Endodermal cell (in vitro differentiated cells): Measurements from ENCODE around the gene SMIM41. TPM values are rescaled to one million over a fixed set of nuclear protein-coding genes. Genes with fewer than 3 reads are reported as not detected.
A peak's percentile ranks its signal among the peaks of the same experiment; 100 is the strongest.

Experiments
- DNase-seq: peaks from one replicate; pipeline ENCODE4 v3.0.0-alpha.2; 2017
- H3K27ac ChIP-seq: 2 replicates; pipeline ENCODE4 v1.5.1; 2013; ENCODE audit warnings: mild to moderate bottlenecking, low read depth, low read length, moderate library complexity
- H3K27me3 ChIP-seq: 2 replicates; pipeline ENCODE4 v1.6.1; 2013; ENCODE audit warnings: mild to moderate bottlenecking, low read length, moderate library complexity; ENCODE audit not compliant: insufficient read depth, control insufficient read depth, poor library complexity, severe bottlenecking
- H3K36me3 ChIP-seq: 2 replicates; pipeline ENCODE4 v1.7.0; 2013; ENCODE audit warnings: mild to moderate bottlenecking, low read length, moderate library complexity; ENCODE audit not compliant: control insufficient read depth, insufficient read depth
- H3K4me1 ChIP-seq: one replicate; pipeline ENCODE4 v1.7.0; 2013; ENCODE audit warnings: low read length; ENCODE audit not compliant: control insufficient read depth, insufficient read depth
- H3K4me3 ChIP-seq: 2 replicates; pipeline ENCODE4 v1.5.1; 2013; ENCODE audit warnings: mild to moderate bottlenecking, low read length, moderate library complexity
- H3K9ac ChIP-seq: 2 replicates; pipeline ENCODE4 v1.6.1; 2013; ENCODE audit warnings: mild to moderate bottlenecking, low read length, moderate library complexity; ENCODE audit not compliant: poor library complexity, severe bottlenecking; ENCODE audit errors: extremely low read depth
- H3K9me3 ChIP-seq: 2 replicates; pipeline ENCODE4 v1.6.1; 2013; ENCODE audit warnings: mild to moderate bottlenecking, low read length, moderate library complexity; ENCODE audit not compliant: control insufficient read depth
- H3K27ac Mint-ChIP-seq: 2 replicates; pipeline ENCODE4 v1.8.0; 2020; ENCODE audit warnings: mixed read lengths
- H3K27me3 Mint-ChIP-seq: 2 replicates; pipeline ENCODE4 v1.8.0; 2021; ENCODE audit warnings: mild to moderate bottlenecking, mixed read lengths; ENCODE audit not compliant: insufficient read depth
- H3K36me3 Mint-ChIP-seq: 2 replicates; pipeline ENCODE4 v1.8.0; 2020; ENCODE audit warnings: low read depth, mixed read lengths
- H3K4me1 Mint-ChIP-seq: 2 replicates; pipeline ENCODE4 v1.8.0; 2020; ENCODE audit warnings: mixed read lengths
- H3K4me3 Mint-ChIP-seq: 2 replicates; pipeline ENCODE4 v1.8.0; 2020; ENCODE audit warnings: mild to moderate bottlenecking, moderate library complexity, mixed read lengths
- H3K9me3 Mint-ChIP-seq: 2 replicates; pipeline ENCODE4 v1.8.0; 2020; ENCODE audit warnings: mild to moderate bottlenecking, mixed read lengths
- WGBS, 2 experiments: methylation state at CpG; one replicate each; pipeline versions ENCODE4 v1.1.5 to v1.1.7; 2013; ENCODE audit warnings: missing lambda C conversion rate in 2 of 2, mixed read lengths in 1 of 2; ENCODE audit not compliant: insufficient coverage in 1 of 2, insufficient read length in 1 of 2; 5-methylcytosine and 5-hydroxymethylcytosine counted together
- total RNA-seq, 2 donors: library from RNA; stranded (reverse); fragmentation: NEBNext Ultra II Directional in 1 of 2; extraction: Animal tissue kit (Norgen Biotek cat#: 25700) in 1 of 2; gene quantifications; 2 replicates in 1 of 2; 3 replicates in 1 of 2; pipeline ENCODE4 v1.2.1, GENCODE V29; 2021
- TF ChIP-seq, protein P1 (sequence below): fragments of 200-600 bp; sonication (generic); conservative IDR thresholded peaks from 2 replicates; pipeline ENCODE4 v1.5.0; 2021; ENCODE audit warnings: antibody characterized with exemption, mild to moderate bottlenecking

Gene SMIM41
- total RNA-seq, 2 donors from 2014 or later, result not detected

DNA sequence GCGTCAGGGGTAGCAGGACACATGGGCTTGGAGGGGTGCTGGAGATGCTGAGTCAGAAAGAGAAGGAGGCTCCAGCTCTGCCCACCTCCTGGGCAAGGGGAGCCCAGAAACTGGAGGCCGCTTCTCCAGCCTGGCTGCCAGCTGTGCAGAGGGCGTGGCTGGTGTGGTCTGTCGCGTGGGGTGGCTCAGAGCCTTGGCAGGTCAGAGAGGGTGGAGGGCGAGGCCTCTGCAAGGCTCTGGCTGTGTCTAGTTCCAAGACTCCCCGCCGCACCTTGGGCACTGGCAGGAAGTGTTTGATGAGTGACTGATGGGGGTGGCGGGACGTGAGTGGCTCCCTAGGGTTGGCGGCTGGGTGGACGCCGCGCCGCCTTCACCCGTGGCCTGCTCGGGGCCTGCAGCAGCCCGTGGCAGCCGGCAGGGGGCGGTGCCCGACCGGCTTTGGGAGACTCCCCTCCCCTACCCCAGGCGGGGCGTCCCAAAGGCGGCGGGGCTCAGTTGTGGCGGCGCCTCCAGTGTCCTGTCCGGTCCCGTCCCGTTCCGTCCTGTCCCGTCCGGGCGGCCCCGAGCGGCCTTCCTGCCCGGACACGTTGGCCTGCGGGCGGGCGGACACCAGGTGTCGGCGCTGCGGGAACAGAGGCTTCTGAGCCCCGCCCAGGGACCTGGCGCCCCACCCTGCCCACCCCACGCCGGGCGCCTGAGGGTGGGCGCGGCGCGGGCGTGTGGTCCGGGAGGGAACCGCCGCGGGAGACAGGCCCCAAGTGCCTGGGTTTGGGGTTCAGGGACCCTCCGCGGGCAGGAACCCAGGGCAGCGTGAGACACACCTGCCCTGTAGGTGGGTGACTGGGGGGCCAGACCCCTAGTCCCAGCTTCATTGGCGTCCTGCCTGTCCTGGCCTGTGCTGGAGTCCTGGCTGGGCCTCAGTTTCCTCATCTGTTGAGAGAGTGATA lies 72.6 kb downstream of the SMIM41 start:
- Histone ChIP-seq H3K9me3 (no peaks in the 10 kb centered on the region), H3K4me3 (no peak overlapping the region), H3K4me1 (no peaks in the 10 kb centered on the region), H3K27me3 (no peaks in the 10 kb centered on the region), H3K27ac (no peak overlapping the region), H3K36me3 (no peaks in the 10 kb centered on the region), H3K9ac (no peak overlapping the region)
- no peaks in the 10 kb centered on the region for H3K4me1 Mint-ChIP-seq
- no peak overlapping the region for H3K27ac Mint-ChIP-seq
- TF ChIP-seq, protein P1, sequence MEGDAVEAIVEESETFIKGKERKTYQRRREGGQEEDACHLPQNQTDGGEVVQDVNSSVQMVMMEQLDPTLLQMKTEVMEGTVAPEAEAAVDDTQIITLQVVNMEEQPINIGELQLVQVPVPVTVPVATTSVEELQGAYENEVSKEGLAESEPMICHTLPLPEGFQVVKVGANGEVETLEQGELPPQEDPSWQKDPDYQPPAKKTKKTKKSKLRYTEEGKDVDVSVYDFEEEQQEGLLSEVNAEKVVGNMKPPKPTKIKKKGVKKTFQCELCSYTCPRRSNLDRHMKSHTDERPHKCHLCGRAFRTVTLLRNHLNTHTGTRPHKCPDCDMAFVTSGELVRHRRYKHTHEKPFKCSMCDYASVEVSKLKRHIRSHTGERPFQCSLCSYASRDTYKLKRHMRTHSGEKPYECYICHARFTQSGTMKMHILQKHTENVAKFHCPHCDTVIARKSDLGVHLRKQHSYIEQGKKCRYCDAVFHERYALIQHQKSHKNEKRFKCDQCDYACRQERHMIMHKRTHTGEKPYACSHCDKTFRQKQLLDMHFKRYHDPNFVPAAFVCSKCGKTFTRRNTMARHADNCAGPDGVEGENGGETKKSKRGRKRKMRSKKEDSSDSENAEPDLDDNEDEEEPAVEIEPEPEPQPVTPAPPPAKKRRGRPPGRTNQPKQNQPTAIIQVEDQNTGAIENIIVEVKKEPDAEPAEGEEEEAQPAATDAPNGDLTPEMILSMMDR, result peak; percentile 99
- H3K36me3 Mint-ChIP-seq, result no peaks in the 10 kb centered on the region
- H3K9me3 Mint-ChIP-seq, result no peaks in the 10 kb centered on the region
- H3K27me3 Mint-ChIP-seq, result no peaks in the 10 kb centered on the region
- peak overlapping the region; percentile 22 for H3K4me3 Mint-ChIP-seq
- WGBS, 2 experiments, result 78 to 81% methylated on average over 9 to 63 of the region's 63 CpGs
- DNase-seq, result peak; percentile 95

DNA sequence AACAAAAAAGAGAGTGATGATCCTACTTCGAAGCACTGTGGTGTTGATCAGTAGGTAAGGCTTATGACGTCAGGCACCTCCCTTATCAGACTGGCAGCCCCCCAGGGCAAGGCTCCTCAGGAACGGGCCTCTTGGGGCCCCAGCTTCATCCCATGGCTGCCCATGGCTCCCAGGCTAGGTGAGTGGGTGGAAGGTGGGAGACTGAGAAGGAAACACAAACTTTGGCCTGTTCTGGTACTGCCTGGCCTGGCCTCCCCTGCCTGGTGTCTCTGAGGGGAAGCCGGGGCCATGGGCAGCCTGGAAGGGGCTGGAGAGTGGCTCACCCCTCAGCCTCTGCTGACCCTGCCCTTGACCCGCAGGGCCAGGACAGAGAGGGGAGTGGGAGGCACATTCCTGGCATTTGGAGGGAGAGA lies 73.4 kb downstream of the SMIM41 start:
- Mint-ChIP-seq H3K4me3 (peak overlapping the region; percentile 22), H3K27me3 (no peaks in the 10 kb centered on the region)

DNA sequence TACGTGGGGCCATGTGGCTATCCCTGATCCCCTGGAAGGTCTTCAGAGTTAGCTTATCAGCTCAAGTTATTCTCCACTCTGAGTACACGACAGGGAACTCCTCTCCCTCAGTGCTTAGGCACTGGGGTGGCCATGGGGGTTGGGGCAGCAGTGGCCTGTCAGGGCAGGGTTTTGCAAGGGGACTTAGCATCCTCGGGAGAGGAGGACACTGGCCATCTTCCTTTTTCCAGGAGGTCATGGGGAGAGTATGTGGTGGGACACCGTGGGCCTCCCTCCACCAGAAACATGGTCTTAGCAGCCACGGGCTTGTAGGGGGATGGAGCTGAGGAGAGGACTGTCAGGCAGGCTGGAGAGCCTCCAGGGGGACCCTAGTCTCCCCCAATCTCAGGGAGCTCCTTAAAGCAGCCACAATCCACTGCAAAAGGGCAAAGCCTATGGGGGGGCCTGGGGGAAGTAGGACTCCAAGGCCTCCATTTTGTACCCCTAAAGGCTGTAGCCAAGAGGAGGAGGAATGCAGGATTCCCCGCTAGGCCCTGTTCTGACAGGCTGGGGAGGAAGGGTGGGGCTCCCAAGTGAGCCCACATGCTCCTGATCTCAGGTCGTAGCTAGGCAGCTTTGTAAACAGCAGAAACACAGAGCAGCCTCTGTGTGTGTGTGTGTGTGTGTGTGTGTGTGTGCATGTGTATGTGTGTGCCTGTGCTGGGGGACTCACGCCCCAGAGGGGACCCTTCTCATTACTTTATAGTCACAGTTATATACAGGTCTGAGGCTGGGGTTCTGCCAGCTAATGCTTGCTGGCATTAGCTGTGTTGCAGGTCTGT lies 75.8 kb downstream of the SMIM41 start:
- H3K4me1 ChIP-seq, result no peaks in the 10 kb centered on the region
- no peak overlapping the region for H3K4me3 Mint-ChIP-seq
- H3K27ac Mint-ChIP-seq, result no peak overlapping the region
- peak; percentile 50 for DNase-seq
- no peaks in the 10 kb centered on the region for H3K27me3 ChIP-seq
- TF ChIP-seq, protein P1, result no peak
- no peaks in the 10 kb centered on the region for H3K27me3 Mint-ChIP-seq
- H3K4me3 ChIP-seq, result no peak overlapping the region
- H3K4me1 Mint-ChIP-seq, result no peaks in the 10 kb centered on the region
- H3K36me3 ChIP-seq, result no peaks in the 10 kb centered on the region
- H3K9me3 ChIP-seq, result no peaks in the 10 kb centered on the region
- no peak overlapping the region for H3K9ac ChIP-seq
- WGBS, 2 experiments, result 68 to 80% methylated on average over 1 to 8 of the region's 8 CpGs
- no peak overlapping the region for H3K27ac ChIP-seq
- H3K36me3 Mint-ChIP-seq, result no peaks in the 10 kb centered on the region
- H3K9me3 Mint-ChIP-seq, result no peaks in the 10 kb centered on the region

More for the DNA sequence above, 73.4 kb downstream of the SMIM41 start:
- no peaks in the 10 kb centered on the region for H3K27me3 ChIP-seq
- no peak overlapping the region for H3K27ac ChIP-seq
- no peaks in the 10 kb centered on the region for H3K9me3 Mint-ChIP-seq
- no peak overlapping the region for H3K27ac Mint-ChIP-seq
- no peak for DNase-seq
- 83 to 92% methylated on average over 1 to 5 of the region's 5 CpGs for WGBS, 2 experiments
- no peaks in the 10 kb centered on the region for H3K4me1 Mint-ChIP-seq
- no peak overlapping the region for H3K4me3 ChIP-seq
- no peaks in the 10 kb centered on the region for H3K9me3 ChIP-seq
- no peaks in the 10 kb centered on the region for H3K36me3 ChIP-seq
- H3K36me3 Mint-ChIP-seq, result no peaks in the 10 kb centered on the region
- H3K9ac ChIP-seq, result no peak overlapping the region
- no peaks in the 10 kb centered on the region for H3K4me1 ChIP-seq
- TF ChIP-seq, protein P1, result no peak
